Tibial artery (tissue), 4 donors: ENCODE data around the gene ERP29.
"Not testable (repeated sequence)": the region's sequence is repeated elsewhere in the genome, so short reads cannot be mapped to it uniquely, and the experiment has no call there.

ENCODE experiments used
- DNase-seq, 2 donors: peaks; one replicate each; pipeline ENCODE4 v3.0.0-alpha.2; 2019
- H3K27ac ChIP-seq, 2 donors: fragments of 200-600 bp; sonication (generic) in 1 of 2; 1 replicate in 1 of 2; 2 replicates in 1 of 2; pipeline ENCODE4 v1.5.1; 2018 to 2019; ENCODE audit warnings: mild to moderate bottlenecking in 1 of 2
- H3K27me3 ChIP-seq, 2 donors: fragments of 200-600 bp; sonication (generic) in 1 of 2; one replicate each; pipeline versions ENCODE4 v1.5.1 to v1.6.0; 2016 to 2019
- H3K36me3 ChIP-seq, 3 donors: fragments of 200-600 bp; sonication (generic) in 2 of 3; one replicate each; pipeline ENCODE4 v1.5.1; 2016 to 2019; ENCODE audit warnings: mild to moderate bottlenecking in 2 of 3
- H3K4me1 ChIP-seq, 4 donors: fragments of 200-600 bp; sonication (generic) in 2 of 4; 1 replicate in 3 of 4; 2 replicates in 1 of 4; pipeline ENCODE4 v1.5.1; 2016 to 2019
- H3K4me3 ChIP-seq, 2 donors: fragments of 200-600 bp; sonication (generic) in 1 of 2; 1 replicate in 1 of 2; 2 replicates in 1 of 2; pipeline ENCODE4 v1.5.1; 2018 to 2019; ENCODE audit warnings: mild to moderate bottlenecking in 2 of 2
- H3K9me3 ChIP-seq, 3 donors: fragments of 200-600 bp; sonication (generic) in 1 of 3; one replicate each; pipeline ENCODE4 v1.5.1; 2016 to 2019
- intact Hi-C: fragments of 100-400 bp; cut with DNase I; formaldehyde crosslinking; loops from one replicate; pipeline ENCODE4 v1.15.0; 2023; ENCODE audit warnings: low total_unique reads
- TF ChIP-seq, protein P1 (sequence below), 2 experiments: fragments of 200-600 bp in 1 of 2; fragments of 450-650 bp in 1 of 2; IDR thresholded peaks; one replicate each; pipeline ENCODE4 v1.5.1; 2017 to 2019; ENCODE audit warnings: antibody characterized with exemption in 2 of 2, mild to moderate bottlenecking in 1 of 2, moderate library complexity in 1 of 2

Gene ERP29

GRCh38 chr12:111997300-111997699, 15.9 kb upstream of the ERP29 start:
- intact Hi-C loops: no loop called here
- no peak overlapping the region for H3K4me3 ChIP-seq
- H3K4me1 ChIP-seq: peaks cover 0 to 31% (median 6%) of the 10 kb centered on the region in 4 donors
- no peaks in the 10 kb centered on the region for H3K9me3 ChIP-seq
- H3K27ac ChIP-seq: peak overlapping the region; percentile 28 to 51
- H3K27me3 ChIP-seq: no peaks in the 10 kb centered on the region
- DNase-seq: no peak
- TF ChIP-seq, protein P1, sequence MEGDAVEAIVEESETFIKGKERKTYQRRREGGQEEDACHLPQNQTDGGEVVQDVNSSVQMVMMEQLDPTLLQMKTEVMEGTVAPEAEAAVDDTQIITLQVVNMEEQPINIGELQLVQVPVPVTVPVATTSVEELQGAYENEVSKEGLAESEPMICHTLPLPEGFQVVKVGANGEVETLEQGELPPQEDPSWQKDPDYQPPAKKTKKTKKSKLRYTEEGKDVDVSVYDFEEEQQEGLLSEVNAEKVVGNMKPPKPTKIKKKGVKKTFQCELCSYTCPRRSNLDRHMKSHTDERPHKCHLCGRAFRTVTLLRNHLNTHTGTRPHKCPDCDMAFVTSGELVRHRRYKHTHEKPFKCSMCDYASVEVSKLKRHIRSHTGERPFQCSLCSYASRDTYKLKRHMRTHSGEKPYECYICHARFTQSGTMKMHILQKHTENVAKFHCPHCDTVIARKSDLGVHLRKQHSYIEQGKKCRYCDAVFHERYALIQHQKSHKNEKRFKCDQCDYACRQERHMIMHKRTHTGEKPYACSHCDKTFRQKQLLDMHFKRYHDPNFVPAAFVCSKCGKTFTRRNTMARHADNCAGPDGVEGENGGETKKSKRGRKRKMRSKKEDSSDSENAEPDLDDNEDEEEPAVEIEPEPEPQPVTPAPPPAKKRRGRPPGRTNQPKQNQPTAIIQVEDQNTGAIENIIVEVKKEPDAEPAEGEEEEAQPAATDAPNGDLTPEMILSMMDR (IDR thresholded peaks at IDR 0.05): no peak
- H3K36me3 ChIP-seq: peaks cover 0 to 7% (median 0%) of the 10 kb centered on the region in 3 donors

DNA sequence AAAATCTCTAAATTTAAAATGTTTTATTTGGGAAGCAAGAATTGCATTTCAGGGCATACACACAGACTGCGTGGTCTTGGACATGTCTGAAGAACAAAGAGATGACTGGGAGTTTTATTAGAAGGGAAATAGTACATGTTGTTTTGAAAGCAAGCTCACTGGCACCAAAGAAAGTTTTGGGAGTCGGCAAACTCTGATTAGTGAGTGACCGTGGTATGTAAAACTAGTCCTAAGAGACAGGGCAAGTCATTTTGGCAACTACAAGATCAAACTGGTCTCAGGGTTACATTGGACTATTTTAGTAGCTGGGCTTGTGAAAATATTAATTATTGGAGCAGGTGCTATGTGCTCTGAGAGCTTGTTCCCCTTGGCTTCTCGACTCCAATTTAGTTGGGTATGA, 15.2 kb upstream of the ERP29 start:
- Histone ChIP-seq H3K4me3 (no peak overlapping the region), H3K4me1 (peaks cover 0 to 31% (median 6%) of the 10 kb centered on the region in 4 donors), H3K9me3 (no peaks in the 10 kb centered on the region), H3K27me3 (no peaks in the 10 kb centered on the region), H3K36me3 (peaks cover 0 to 7% (median 0%) of the 10 kb centered on the region in 3 donors), H3K27ac (peak overlapping the region; percentile 28 to 51)
- intact Hi-C loops: no loop called here
- TF ChIP-seq, protein P1 (IDR thresholded peaks at IDR 0.05): no peak
- no peak for DNase-seq

DNA sequence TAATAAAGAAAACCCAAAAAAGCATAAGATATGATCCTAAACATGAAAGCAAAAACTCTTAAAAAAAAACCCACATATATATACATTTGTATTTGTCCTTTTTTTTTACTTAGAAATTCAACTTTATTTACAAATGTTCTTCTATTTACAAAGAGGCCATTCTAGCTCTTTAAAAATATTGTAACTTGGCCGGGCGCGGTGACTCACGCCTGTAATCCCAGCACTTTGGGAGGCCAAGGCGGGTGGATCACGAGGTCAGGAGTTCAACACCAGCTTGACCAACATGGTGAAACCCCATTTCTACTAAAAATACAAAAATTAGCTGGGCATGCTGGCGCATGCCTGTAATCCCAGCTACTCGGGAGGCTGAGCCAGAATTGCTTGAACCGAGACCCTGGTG, 14.1 kb upstream of the ERP29 start:
- not testable (repeated sequence) for H3K27me3 ChIP-seq, H3K27ac ChIP-seq, H3K9me3 ChIP-seq

GRCh38 chr12:112000820-112001219, 12.4 kb upstream of the ERP29 start:
- H3K27ac ChIP-seq: peak overlapping the region; percentile 21 to 34
- peaks cover 0 to 31% (median 6%) of the 10 kb centered on the region in 4 donors for H3K4me1 ChIP-seq
- H3K36me3 ChIP-seq: peaks cover 0 to 7% (median 0%) of the 10 kb centered on the region in 3 donors
- TF ChIP-seq, protein P1 (IDR thresholded peaks at IDR 0.05): no peak
- no peaks in the 10 kb centered on the region for H3K27me3 ChIP-seq
- H3K9me3 ChIP-seq: no peaks in the 10 kb centered on the region
- DNase-seq: no peak
- no peak overlapping the region for H3K4me3 ChIP-seq
- intact Hi-C loops: no loop called here

More for the DNA sequence above, 14.1 kb upstream of the ERP29 start:
- H3K4me1 ChIP-seq: peaks cover 0 to 31% (median 6%) of the 10 kb centered on the region in 4 donors
- DNase-seq, H3K4me3 ChIP-seq, H3K36me3 ChIP-seq, intact Hi-C loops: not testable (repeated sequence)

- H3K36me3 ChIP-seq: peaks cover 0 to 7% (median 0%) of the 10 kb centered on the region in 3 donors
- H3K27me3 ChIP-seq: no peaks in the 10 kb centered on the region
- peak overlapping the region; percentile 21 to 34 for H3K27ac ChIP-seq
- intact Hi-C loops: no loop called here
- H3K4me1 ChIP-seq: peaks cover 0 to 31% (median 6%) of the 10 kb centered on the region in 4 donors
- H3K9me3 ChIP-seq: no peaks in the 10 kb centered on the region
- no peak overlapping the region for H3K4me3 ChIP-seq
- TF ChIP-seq, protein P1 (IDR thresholded peaks at IDR 0.05): no peak
- no peak for DNase-seq
Measured at GRCh38 chr12:112001576-112001975, 11.7 kb upstream of the ERP29 start.

- intact Hi-C loops: no loop called here
- H3K27me3 ChIP-seq: no peaks in the 10 kb centered on the region
- H3K27ac ChIP-seq: no peak overlapping the region
Measured at GRCh38 chr12:112004041-112004440, 9.2 kb upstream of the ERP29 start.

More at GRCh38 chr12:112004041-112004440, 9.2 kb upstream of the ERP29 start:
- no peaks in the 10 kb centered on the region for H3K9me3 ChIP-seq
- H3K4me1 ChIP-seq: peaks cover 0 to 18% (median 4%) of the 10 kb centered on the region in 4 donors
- TF ChIP-seq, protein P1 (IDR thresholded peaks at IDR 0.05): no peak
- peaks cover 0 to 7% (median 0%) of the 10 kb centered on the region in 3 donors for H3K36me3 ChIP-seq
- no peak for DNase-seq
- no peak overlapping the region for H3K4me3 ChIP-seq
